HepG2 (cell line): ENCODE data around the gene SEPTIN10. TPM values are rescaled to one million over a fixed set of nuclear protein-coding genes. Genes with fewer than 3 reads are reported as not detected.

ENCODE experiments used
- ATAC-seq: fragments of 200-7000 bp; cut with Tn5 transposase; 3 replicates; pipeline ENCODE4 v1.9.1; 2020; ENCODE audit warnings: mild to moderate bottlenecking, moderate library complexity
- BruUV-seq: library from RNA; stranded (reverse); fragments of 400-500 nt; replicated peaks from 2 replicates; lab custom pipeline; 2021; lab: Mats Ljungman, UMichigan
- CTCF ChIA-PET: fragments of 300-600 bp; formaldehyde crosslinking; extraction: SDS; loops from one replicate; lab custom pipeline; 2021; ENCODE audit warnings: low total read pairs, inconsistent platforms, low intra/inter-chr PET ratio; lab: Yijun Ruan, JAX
- POLR2A ChIA-PET: fragments of 350-600 bp; sonication (Branson Sonifier 250); formaldehyde crosslinking; loops from one replicate; lab custom pipeline; 2020; ENCODE audit warnings: antibody characterized with exemption, inconsistent platforms; lab: Yijun Ruan, JAX
- DNase-seq: peaks from one replicate; pipeline ENCODE4 v3.0.0-alpha.2; 2015; ENCODE audit warnings: low spot score
- FAIRE-seq: peaks from 3 replicates; lab custom pipeline; 2011; peaks lifted over from hg19 to GRCh38; lab: Jason Lieb, UNC
- H2AFZ ChIP-seq: one replicate; pipeline ENCODE4 v1.6.1; 2011; ENCODE audit warnings: low read length, inconsistent platforms
- H3K27ac ChIP-seq: fragments of 300-600 bp; 3 replicates; pipeline ENCODE4 v1.8.0; 2011; ENCODE audit warnings: mixed run types, mild to moderate bottlenecking, mixed read lengths, low read length, inconsistent platforms; ENCODE audit not compliant: insufficient read depth; ENCODE audit errors: extremely low read length
- H3K27me3 ChIP-seq, 2 experiments: fragments of 200-600 bp in 1 of 2; 2 replicates in 1 of 2; 3 replicates in 1 of 2; pipeline versions ENCODE4 v1.6.0 to v1.8.0; 2011; ENCODE audit warnings: low read length in 2 of 2, mild to moderate bottlenecking in 2 of 2, moderate library complexity in 2 of 2, inconsistent platforms in 1 of 2; ENCODE audit not compliant: insufficient read depth in 2 of 2, control insufficient read depth in 1 of 2
- H3K36me3 ChIP-seq, 2 experiments: fragments of 200-600 bp in 1 of 2; replicated peaks in 1 of 2; 2 replicates in 1 of 2; 3 replicates in 1 of 2; pipeline versions ENCODE4 v1.5.1 to v1.8.0; 2011; ENCODE audit warnings: low read length in 2 of 2, inconsistent platforms in 1 of 2; ENCODE audit not compliant: insufficient read depth in 2 of 2, control insufficient read depth in 1 of 2
- H3K4me1 ChIP-seq: 2 replicates; pipeline ENCODE4 v1.5.1; 2012; ENCODE audit warnings: low read length, inconsistent platforms; ENCODE audit not compliant: insufficient read depth
- H3K4me2 ChIP-seq: 2 replicates; pipeline ENCODE4 v1.6.0; 2011; ENCODE audit warnings: low read depth, low read length, inconsistent platforms
- H3K4me3 ChIP-seq, 3 experiments: fragments of 200-600 bp in 1 of 3; sonication (generic), shearing (Covaris generic) in 1 of 3; replicated peaks in 1 of 3; 2 replicates each; pipeline ENCODE4 v1.5.1; 2011 to 2016; ENCODE audit warnings: low read length in 3 of 3, inconsistent platforms in 2 of 3, low read depth in 2 of 3, mild to moderate bottlenecking in 2 of 3, control low read depth in 1 of 3, mixed read lengths in 1 of 3; ENCODE audit not compliant: insufficient read depth in 1 of 3
- H3K79me2 ChIP-seq: one replicate; pipeline ENCODE4 v1.6.1; 2011; ENCODE audit warnings: low read length, inconsistent platforms; ENCODE audit not compliant: insufficient read depth
- H3K9ac ChIP-seq: 2 replicates; pipeline ENCODE4 v1.6.0; 2011; ENCODE audit warnings: mild to moderate bottlenecking, low read depth, low read length, inconsistent platforms; ENCODE audit not compliant: insufficient read depth
- H3K9me3 ChIP-seq: 2 replicates; pipeline ENCODE4 v1.5.1; 2012; ENCODE audit warnings: mild to moderate bottlenecking, low read length
- H4K20me1 ChIP-seq: 2 replicates; pipeline ENCODE4 v1.6.0; 2011; ENCODE audit warnings: inconsistent platforms, mild to moderate bottlenecking, low read length, moderate library complexity; ENCODE audit not compliant: insufficient read depth
- ARID3A ChIP-seq: IDR thresholded peaks from 2 replicates; pipeline ENCODE4 v1.6.1; 2012; ENCODE audit warnings: low read depth, low read length, improper control_type of control experiment
- HNF4G ChIP-seq, 2 experiments: sonication (generic) in 1 of 2; formaldehyde crosslinking in 1 of 2; IDR thresholded peaks; 2 replicates each; pipeline versions ENCODE4 v1.4.0 to v1.6.1; 2011 to 2020; ENCODE audit warnings: borderline replicate concordance in 2 of 2, low read depth in 2 of 2, mild to moderate bottlenecking in 2 of 2, low read length in 1 of 2, missing genetic modification reagents in 1 of 2, moderate library complexity in 1 of 2
- IRF2 ChIP-seq: IDR thresholded peaks from 2 replicates; pipeline ENCODE4 v1.6.1; 2018; ENCODE audit warnings: missing genetic modification reagents, missing compliant biosample characterization
- KLF9 ChIP-seq: IDR thresholded peaks from 2 replicates; pipeline ENCODE4 v1.6.1; 2016; ENCODE audit warnings: low read depth
- MTF2 ChIP-seq: sonication (generic); formaldehyde crosslinking; IDR thresholded peaks from 2 replicates; pipeline ENCODE4 v1.5.0; 2020; ENCODE audit warnings: missing genetic modification reagents, borderline replicate concordance
- THYN1 ChIP-seq: sonication (generic); formaldehyde crosslinking; IDR thresholded peaks from 2 replicates; pipeline ENCODE4 v1.8.1; 2023; ENCODE audit warnings: low read depth, mild to moderate bottlenecking, moderate library complexity, missing genetic modification reagents, borderline replicate concordance
- ZNF136 ChIP-seq: sonication (generic); formaldehyde crosslinking; IDR thresholded peaks from 2 replicates; pipeline ENCODE4 v1.8.1; 2022; ENCODE audit warnings: low read depth, mild to moderate bottlenecking, moderate library complexity, missing genetic modification reagents
- ZNF160 ChIP-seq: sonication (generic); formaldehyde crosslinking; IDR thresholded peaks from 2 replicates; pipeline ENCODE4 v1.8.0; 2022; ENCODE audit warnings: mild to moderate bottlenecking, inconsistent platforms, missing genetic modification reagents
- ZNF446 ChIP-seq: sonication (generic); formaldehyde crosslinking; IDR thresholded peaks from 2 replicates; pipeline ENCODE4 v1.5.0; 2020; ENCODE audit warnings: mild to moderate bottlenecking, missing genetic modification reagents
- ZNF484 ChIP-seq: sonication (generic); formaldehyde crosslinking; IDR thresholded peaks from 2 replicates; pipeline ENCODE4 v1.5.1; 2020; ENCODE audit warnings: mild to moderate bottlenecking, low read depth, missing genetic modification reagents, borderline replicate concordance
- ZNF570 ChIP-seq: sonication (generic); formaldehyde crosslinking; IDR thresholded peaks from 2 replicates; pipeline ENCODE4 v1.4.0; 2020; ENCODE audit warnings: mild to moderate bottlenecking, missing genetic modification reagents, borderline replicate concordance
- WGBS: methylation state at CpG from one replicate; pipeline ENCODE4 v1.1.6; 2017; ENCODE audit warnings: low lambda C conversion rate; 5-methylcytosine and 5-hydroxymethylcytosine counted together
- in situ Hi-C: cut with HindIII; loops from 2 replicates; pipeline ENCODE4 v1.10.0; 2017; ENCODE audit warnings: low pct_unique_long_range_greater_than_20kb; ENCODE audit not compliant: extremely low pct_ligation_motif_present
- intact Hi-C: fragments of 100-400 bp; cut with micrococcal nuclease; formaldehyde crosslinking; loops from one replicate; pipeline ENCODE4 v1.10.0; 2022; ENCODE audit not compliant: unreplicated experiment
- polyA plus RNA-seq, 8 experiments: library from polyadenylated mRNA; depleted of rRNA in 3 of 8; stranded (reverse) in 7 of 8; unstranded in 1 of 8; fragments of >200 nt; fragmentation: Illumina TruSeq in 4 of 8; extraction: Trizol in 4 of 8; gene quantifications; 2 replicates each; pipeline versions ENCODE4 v1.2.1 to v1.2.3, GENCODE V29; 2011 to 2016; ENCODE audit warnings: low read depth in 4 of 8, missing spikeins in 1 of 8, mixed read lengths in 1 of 8; ENCODE audit not compliant: insufficient read depth in 1 of 8
- total RNA-seq, 5 experiments: library from RNA; depleted of rRNA; stranded (reverse); fragments of >200 nt; fragmentation: Illumina TruSeq; extraction: Trizol; gene quantifications; 2 replicates each; pipeline ENCODE4 v1.2.3, GENCODE V29; 2016; ENCODE audit warnings: low read depth in 1 of 5

SEPTIN10 gene
- total and polyA plus RNA-seq, 2 of the 13 experiments (the other 11 are each of a cell fraction or from before 2014, with no cell fraction given), result 45.8 to 67.5 TPM

- in situ Hi-C loops, result loop anchor here (5.0 kb wide), 1 partner anchor 54 kb away; no protein-coding TSS in a partner anchor
- Histone ChIP-seq H3K4me1 (peaks cover 23% of the 10 kb centered on the region), H3K4me3 (no peak overlapping the region), H3K79me2 (peaks cover 86% of the 10 kb centered on the region), H3K4me2 (no peak overlapping the region), H3K27ac (no peak overlapping the region), H2AFZ (no peak overlapping the region), H4K20me1 (peaks cover 4% of the 10 kb centered on the region; the same call in 1 of the 2 replicates), H3K9ac (no peak overlapping the region), H3K27me3 (no peaks in the 10 kb centered on the region), H3K9me3 (no peaks in the 10 kb centered on the region), H3K36me3 (peaks cover 3 to 11% of the 10 kb centered on the region in 2 experiments; a peak in 4 of 5 replicates)
- ChIA-PET POLR2A (interaction anchor here (1.6 kb wide), 1 partner anchor 12 kb away, joined by 9 read pairs; the partner anchor contains the start of genes SEPTIN10 and SOWAHC), CTCF (no interaction called here)
- intact Hi-C loops, result no loop called here
- FAIRE-seq (no peak), ATAC-seq (no peak), DNase-seq (no peak)
- over 99% methylated on average over 6 of the region's 6 CpGs for WGBS
- TF ChIP-seq ZNF136 (CRISPR knock-in tag) (no peak), THYN1 (CRISPR knock-in tag) (no peak), KLF9 (no peak), IRF2 (CRISPR knock-in tag) (no peak), MTF2 (CRISPR knock-in tag) (no peak), ARID3A (no peak), HNF4G (IDR thresholded peaks at IDR 0.05; ENCODE audit: borderline replicate concordance, low read depth, low read length) (no peak), HNF4G (CRISPR knock-in tag; IDR thresholded peaks at IDR 0.05; ENCODE audit: borderline replicate concordance, low read depth) (no peak), ZNF484 (CRISPR knock-in tag) (no peak), ZNF160 (CRISPR knock-in tag) (no peak), ZNF446 (CRISPR knock-in tag) (no peak), ZNF570 (no peak)
- no TSS peak for BruUV-seq
Measured at GRCh38 chr2:109601783-109602182, 12.0 kb downstream of the SEPTIN10 start.
